Stimulated activated CD8-positive, alpha-beta memory T cell treated with anti-CD3 and anti-CD28 coated beads, Interleukin-7, amount 100 ng/mL, for 24 hours (primary cell): ENCODE data around the gene COA8.

ENCODE experiments used
- DNase-seq: peaks from one replicate; pipeline ENCODE4 v3.0.0-alpha.2; 2020; ENCODE audit warnings: low read depth

COA8 gene

DNA sequence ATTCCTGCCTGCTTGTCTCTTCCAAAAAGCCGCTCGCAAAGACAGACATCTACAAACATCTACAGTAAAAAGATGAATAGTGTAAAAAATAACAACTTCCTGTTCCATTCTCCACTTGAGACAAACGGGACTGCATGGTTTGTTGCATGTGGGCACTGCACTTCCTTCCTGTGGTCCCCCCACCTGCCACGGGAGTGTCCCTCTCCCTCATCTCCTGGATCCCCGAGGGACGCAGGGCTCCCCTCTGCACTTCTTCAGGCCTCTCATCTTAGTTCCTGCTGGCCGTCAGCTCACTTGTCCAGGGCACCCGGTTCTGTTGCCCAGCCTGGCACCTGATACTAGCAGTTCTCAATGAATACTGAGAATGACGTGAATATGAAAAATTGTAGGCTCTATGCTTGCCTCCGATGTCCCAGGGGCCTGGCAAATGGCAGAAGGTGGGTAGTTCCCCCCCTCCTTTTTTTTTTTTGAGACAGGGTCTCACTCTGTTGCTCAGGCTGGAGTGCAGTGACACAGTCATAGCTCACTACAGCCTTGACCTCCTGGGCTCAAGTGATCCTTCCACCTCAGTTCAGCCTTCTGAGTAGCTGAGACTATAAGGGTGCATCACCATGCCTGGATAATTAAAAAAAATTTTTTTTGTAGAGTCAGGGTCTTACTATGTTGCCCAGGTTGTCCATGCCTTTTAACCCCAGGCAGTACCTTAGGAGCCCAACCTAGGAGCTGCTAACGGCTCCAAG is 62.8 kb downstream of the COA8 start:
- no peak for DNase-seq

GRCh38 chr14:103626146-103626850 is 63.5 kb downstream of the COA8 start:
- DNase-seq, result no peak

GRCh38 chr14:103627073-103628025 is 64.6 kb downstream of the COA8 start:
- no peak for DNase-seq

DNA sequence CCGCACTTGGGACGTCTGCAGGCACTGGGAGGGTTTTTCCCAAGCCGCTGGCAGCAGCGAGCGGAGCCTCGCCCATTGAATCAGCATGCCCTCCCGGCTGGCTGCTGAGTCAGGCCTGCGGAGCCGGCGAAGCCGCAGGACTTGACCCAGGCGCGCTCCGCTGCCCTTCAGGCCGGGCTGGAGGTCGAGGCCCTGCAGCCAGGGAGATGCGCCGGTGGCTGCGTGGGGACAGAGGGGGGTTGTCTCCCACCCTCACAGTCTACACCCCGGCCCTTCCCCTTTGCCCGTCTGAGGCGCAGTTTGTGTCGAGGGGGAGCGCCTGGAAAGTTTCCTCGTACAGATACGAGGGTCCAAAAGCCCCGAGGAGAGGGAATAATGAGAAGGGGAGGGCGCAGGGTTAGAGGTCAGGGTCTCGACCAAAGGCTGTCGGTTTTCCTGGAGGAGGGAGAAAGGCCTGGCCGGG is 65.5 kb downstream of the COA8 start:
- DNase-seq, result no peak

DNA sequence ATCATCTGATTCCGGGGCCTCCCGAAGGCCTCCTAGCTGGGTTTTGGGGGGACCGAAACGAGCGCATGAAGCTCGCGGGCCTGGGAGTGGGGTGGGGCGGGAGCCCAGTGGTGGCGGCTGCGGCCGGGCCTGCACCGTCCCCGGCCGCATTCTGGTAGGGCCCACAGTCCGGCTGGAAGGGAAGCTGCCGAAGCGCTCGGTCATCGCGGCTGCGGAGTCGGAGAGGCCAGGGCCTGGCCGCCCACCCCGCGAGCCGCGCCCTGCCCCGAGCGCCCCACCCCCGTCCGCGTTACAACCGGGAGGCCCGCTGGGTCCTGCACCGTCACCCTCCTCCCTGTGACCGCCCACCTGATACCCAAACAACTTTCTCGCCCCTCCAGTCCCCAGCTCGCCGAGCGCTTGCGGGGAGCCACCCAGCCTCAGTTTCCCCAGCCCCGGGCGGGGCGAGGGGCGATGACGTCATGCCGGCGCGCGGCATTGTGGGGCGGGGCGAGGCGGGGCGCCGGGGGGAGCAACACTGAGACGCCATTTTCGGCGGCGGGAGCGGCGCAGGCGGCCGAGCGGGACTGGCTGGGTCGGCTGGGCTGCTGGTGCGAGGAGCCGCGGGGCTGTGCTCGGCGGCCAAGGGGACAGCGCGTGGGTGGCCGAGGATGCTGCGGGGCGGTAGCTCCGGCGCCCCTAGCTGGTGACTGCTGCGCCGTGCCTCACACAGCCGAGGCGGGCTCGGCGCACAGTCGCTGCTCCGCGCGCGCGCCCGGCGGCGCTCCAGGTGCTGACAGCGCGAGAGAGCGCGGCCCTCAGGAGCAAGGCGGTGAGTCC is 66.1 kb downstream of the COA8 start, which contains the start of gene KLC1:
Gene KLC1 (plus strand): TSS at position 528 of the 819 bp plus-strand sequence. CDS start 25,354 bp downstream, outside the sequence.
- peak; percentile 77 for DNase-seq

DNA sequence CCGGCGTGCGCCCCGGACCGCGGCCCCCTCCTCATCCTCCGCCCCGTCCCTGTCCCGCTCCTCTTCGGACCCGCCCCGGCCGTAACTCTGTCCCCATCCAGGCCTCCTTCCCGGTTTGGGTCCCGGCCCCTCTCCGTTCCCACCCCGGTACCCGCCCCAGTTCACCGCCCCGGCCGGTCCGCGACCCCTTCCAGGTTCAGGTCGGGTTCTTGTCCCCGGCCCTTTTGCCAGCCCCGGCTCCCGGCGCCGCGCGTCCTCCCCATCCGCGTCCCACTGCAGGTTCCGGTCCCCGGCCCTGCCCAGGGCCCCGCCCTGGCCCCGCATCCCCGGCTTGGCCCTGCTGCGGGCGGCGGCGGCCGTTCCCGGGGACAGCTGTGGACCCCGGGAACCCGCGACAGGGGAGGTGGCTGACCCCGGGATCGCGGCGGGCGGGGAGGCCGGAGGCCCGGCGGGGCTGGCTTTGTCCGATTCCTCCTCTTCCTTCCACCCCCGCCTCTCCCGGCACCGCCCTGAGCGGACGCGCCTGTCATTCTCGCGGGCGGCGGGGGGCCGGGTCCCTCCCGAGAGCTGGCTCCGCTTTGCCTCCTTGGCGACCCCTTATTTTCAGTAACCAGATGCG is 66.9 kb downstream of the COA8 start:
- peak; percentile 25 for DNase-seq

DNA sequence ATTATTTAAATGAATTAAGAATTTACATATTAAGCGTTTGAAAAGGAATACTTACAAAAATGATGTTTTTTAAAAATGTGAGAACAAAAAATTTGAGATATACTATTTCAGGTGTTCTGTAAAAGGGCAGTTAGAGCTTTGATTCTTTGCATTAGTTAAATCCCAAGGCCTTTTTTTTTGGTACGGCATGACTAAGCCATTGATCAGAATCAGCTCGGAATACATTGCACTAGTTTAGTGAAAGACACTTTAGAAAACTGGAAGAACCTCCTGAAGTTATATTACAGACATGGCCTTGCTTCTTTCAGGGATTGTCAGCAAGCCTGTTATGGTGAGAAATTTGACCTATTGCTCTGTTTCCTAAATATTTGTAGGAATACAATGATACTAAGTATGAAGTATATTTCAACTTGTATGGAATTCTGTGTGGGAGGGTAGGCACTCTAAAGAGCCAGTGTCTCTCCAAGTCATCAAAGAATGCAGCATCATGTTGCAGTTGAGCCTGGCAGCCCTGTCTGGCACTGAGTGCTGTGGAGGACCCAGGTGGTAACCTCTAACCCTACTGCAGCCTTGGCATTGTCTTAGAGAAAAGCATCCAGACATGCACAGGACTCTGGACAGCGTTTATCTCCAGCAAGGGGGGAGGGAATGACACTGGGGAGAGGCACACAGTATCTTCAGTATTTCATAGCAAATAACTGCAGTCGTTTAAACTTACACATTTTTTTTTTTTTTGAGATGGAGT is 67.8 kb downstream of the COA8 start:
- no peak for DNase-seq

DNA sequence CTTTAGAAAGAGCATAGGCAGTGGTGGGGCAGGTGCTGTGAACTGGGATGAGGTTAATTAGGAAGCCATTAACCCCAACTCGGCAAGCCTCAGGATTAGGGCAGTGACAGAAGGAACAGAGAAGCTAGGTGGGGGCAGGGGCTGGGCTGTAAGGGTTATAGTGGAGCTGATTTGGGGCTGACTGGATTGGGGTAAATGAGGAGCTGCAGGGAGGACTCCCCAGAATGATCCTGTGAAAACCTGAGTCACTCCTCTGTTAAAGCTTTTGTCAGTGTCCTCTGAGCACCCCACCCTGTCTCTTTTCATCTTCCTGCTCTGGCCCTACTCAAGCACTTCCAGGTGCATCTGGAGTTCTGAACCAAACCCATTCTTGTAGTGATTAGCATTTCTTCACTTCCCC is 70.6 kb downstream of the COA8 start:
- no peak for DNase-seq

DNA sequence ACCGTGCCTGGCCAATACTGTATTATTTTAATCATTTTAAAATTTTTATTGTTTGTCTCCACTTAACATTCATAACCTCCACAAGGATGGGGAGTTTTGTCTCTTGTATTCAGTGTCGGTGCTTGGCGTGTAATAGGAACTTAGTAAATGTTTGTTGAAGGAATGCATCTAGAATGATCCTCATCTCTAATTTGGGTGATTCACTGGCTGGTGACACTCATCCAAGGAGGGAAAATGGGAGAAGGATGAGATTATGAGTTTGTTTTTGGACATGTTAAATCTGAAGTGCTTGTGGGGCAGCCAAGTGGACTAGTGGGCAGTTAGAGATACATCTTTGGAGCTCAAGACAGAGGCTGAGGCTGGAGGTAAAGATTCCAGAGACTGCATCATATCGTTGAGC is 71.4 kb downstream of the COA8 start:
- DNase-seq, result no peak

- no peak for DNase-seq
Measured at GRCh38 chr14:103638594-103638993, 75.8 kb downstream of the COA8 start.
